ENCODE results near the gene NXPE3.

- TF ChIP-seq, protein P1, sequence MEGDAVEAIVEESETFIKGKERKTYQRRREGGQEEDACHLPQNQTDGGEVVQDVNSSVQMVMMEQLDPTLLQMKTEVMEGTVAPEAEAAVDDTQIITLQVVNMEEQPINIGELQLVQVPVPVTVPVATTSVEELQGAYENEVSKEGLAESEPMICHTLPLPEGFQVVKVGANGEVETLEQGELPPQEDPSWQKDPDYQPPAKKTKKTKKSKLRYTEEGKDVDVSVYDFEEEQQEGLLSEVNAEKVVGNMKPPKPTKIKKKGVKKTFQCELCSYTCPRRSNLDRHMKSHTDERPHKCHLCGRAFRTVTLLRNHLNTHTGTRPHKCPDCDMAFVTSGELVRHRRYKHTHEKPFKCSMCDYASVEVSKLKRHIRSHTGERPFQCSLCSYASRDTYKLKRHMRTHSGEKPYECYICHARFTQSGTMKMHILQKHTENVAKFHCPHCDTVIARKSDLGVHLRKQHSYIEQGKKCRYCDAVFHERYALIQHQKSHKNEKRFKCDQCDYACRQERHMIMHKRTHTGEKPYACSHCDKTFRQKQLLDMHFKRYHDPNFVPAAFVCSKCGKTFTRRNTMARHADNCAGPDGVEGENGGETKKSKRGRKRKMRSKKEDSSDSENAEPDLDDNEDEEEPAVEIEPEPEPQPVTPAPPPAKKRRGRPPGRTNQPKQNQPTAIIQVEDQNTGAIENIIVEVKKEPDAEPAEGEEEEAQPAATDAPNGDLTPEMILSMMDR (IDR thresholded peaks at IDR 0.05; ENCODE audit: poor library complexity, severe bottlenecking) = no peak
- no peak for TF ChIP-seq EP300 (conservative IDR thresholded peaks at IDR 0.05; ENCODE audit: poor library complexity, severe bottlenecking)
These were observed 63.4 kb downstream of the NXPE3 start for GRCh38 chr3:101842245-101842934.
